GM19239 (cell line): ENCODE measurements around the gene HIRA.
A peak's percentile ranks its signal among the peaks of the same experiment; 100 is the strongest.
"Not testable (repeated sequence)": the region's sequence is repeated elsewhere in the genome, so short reads cannot be mapped to it uniquely, and the experiment has no call there.

Source experiments
- DNase-seq: peaks from one replicate; pipeline ENCODE4 v3.0.0; 2011; ENCODE audit warnings: low spot score; ENCODE audit not compliant: insufficient read length
- FAIRE-seq: peaks from 2 replicates; lab custom pipeline; 2011; peaks lifted over from hg19 to GRCh38; lab: Jason Lieb, UNC

HIRA gene

DNA sequence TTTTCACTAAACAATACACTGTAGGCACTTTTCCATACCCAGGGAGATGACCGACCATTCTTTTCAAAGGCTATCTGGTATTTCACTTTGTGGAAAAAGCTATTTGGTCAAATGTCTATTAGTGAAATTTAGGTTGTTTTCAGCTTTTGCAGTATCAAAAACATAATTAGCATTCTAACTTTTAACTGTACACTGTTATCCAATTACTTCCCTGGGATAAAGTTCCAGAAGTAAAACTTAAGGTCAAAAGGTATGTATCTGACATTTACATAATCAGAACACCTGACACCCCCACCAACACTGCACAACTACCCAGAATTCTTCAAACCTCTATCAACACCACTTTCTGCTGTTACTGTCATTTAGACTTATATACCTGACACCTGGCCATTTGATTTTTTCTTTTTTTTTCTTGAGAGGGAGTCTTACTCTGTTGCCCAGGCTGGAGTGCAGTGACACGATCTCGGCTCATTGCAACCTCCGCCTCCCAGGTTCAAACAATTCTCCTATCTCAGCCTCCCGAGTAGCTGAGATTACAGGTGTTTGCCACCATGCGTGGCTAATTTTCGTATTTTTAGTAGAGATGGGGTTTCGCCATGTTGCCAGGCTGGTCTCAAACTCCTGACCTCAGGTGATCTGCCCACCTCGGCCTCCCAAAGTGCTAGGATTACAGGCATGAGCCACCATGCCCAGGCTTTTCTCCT is 13.9 kb upstream of the HIRA start:
- not testable (repeated sequence) for FAIRE-seq, DNase-seq

- FAIRE-seq (no peak), DNase-seq (no peak)
Measured at GRCh38 chr22:19443544-19444211, 12.1 kb upstream of the HIRA start.

- DNase-seq (no peak), FAIRE-seq (no peak)
Measured at GRCh38 chr22:19442166-19442565, 10.6 kb upstream of the HIRA start.

GRCh38 chr22:19440411-19441195 is 9.1 kb upstream of the HIRA start:
- FAIRE-seq (no peak), DNase-seq (no peak)

GRCh38 chr22:19438298-19438697 is 6.8 kb upstream of the HIRA start:
- FAIRE-seq (no peak), DNase-seq (no peak)

- DNase-seq, FAIRE-seq: not testable (repeated sequence)
Measured at GRCh38 chr22:19436444-19437161, 5.1 kb upstream of the HIRA start.

- DNase-seq: no peak
- no peak for FAIRE-seq
Measured at GRCh38 chr22:19434829-19435580, 3.5 kb upstream of the HIRA start.

DNA sequence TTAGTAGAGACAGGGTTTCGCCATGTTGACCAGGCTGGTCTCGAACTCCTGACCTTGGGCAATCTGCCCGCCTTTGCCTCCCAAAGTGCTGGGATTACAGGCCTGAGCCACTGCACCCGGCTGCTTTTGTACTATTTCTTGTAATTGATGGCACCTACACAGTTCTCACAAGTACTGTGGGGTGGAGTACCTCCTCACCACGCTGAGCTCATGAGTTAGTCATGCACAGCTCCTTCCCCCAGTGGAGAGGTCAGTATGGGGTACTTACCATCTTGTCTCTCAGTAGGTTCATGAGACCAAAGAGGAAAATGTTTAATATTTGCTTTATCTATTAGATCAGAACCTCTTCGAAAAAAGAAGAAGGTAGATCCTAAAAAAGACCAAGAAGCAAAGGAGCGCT is 2.9 kb upstream of the HIRA start:
- DNase-seq: no peak
- no peak for FAIRE-seq

- FAIRE-seq (peak; percentile 92), DNase-seq (peak; percentile 92)
Measured at GRCh38 chr22:19432133-19432851, 759 bp upstream of the HIRA start, which contains the start of gene MRPL40. MRPL40 (plus strand) TSS chr22:19432545; CDS start chr22:19432555, 10 bp downstream.

DNA sequence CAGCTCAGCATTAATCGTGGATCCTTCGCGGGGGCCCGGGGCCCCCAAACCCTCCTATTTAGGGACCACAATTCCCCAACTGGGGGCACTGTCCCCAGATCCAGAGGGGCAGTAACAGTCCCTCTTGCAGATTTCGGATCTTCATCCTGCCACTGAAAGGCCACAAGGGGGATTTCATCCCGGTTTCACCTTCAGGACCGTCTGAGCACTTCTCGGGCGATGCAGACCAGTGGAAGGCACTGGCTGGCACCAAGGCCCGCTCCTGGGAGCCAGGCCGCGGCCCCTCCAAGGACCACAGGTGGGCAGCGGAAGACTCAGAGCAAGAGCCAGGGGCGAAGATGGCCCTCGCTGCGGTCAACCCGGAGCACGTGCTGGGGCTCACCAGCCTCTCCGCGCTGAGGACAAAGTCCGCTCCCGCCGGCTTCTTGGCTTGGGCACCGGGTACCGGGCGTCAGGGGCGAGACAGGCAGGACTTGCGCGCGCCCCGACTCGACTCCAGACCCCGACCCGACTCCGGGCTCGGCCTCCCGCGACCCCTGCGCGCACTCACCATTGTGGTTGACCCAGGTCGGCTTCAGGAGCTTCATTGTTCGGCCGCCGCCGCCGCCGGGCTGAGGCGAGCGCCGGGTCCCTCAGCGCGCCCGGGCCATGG is 517 bp downstream of the HIRA start:
- FAIRE-seq (no peak), DNase-seq (no peak)

- peak; percentile 15 for DNase-seq
- FAIRE-seq: peak; percentile 14
Measured at GRCh38 chr22:19429950-19430889, 1.3 kb downstream of the HIRA start.

GRCh38 chr22:19424186-19424500 is 7.4 kb downstream of the HIRA start:
- DNase-seq (no peak), FAIRE-seq (no peak)

DNA sequence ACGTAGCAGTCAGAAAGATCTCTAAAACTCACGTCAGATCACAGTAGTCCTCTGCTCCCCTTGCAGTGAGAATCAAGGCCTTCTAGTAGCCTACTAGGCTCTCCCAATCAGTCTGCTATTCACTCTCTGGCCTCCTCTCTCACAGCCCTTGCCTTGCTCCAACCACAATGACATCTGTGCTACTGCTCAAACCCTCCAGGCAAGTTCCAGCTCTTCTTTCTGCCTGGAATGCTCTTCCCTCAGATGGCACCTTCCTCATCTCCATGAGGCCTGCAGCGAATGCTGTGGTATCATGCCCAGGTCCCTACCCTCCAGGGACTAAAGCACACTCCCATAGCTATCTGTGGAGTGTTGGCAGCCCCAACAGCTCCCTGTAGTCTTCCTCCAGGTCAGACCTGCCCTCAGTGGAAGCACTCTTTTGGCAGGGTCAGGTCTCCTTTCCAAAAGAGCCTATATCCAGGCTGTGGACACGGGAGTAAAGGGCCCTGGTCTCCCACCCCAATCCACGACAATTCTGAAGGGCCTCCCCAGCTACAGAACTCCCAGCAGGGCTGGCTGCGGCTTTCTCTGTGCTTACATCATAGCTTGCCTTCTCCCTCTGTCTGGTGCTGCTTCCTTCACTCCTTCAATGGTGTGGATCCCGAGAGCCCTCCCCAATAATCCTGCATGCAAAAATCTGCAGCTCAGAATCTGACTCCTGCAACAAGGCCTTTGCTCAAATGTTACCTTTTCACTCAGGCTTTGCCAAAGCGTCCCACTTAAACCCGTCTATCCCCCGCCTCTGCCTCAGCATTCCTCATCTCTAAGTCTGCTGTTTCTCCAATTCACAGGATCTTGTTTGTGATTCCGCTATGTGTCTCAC is 8.9 kb downstream of the HIRA start:
- no peak for FAIRE-seq
- DNase-seq: no peak

GRCh38 chr22:19420321-19420720 is 11.2 kb downstream of the HIRA start:
- DNase-seq (no peak), FAIRE-seq (no peak)

DNA sequence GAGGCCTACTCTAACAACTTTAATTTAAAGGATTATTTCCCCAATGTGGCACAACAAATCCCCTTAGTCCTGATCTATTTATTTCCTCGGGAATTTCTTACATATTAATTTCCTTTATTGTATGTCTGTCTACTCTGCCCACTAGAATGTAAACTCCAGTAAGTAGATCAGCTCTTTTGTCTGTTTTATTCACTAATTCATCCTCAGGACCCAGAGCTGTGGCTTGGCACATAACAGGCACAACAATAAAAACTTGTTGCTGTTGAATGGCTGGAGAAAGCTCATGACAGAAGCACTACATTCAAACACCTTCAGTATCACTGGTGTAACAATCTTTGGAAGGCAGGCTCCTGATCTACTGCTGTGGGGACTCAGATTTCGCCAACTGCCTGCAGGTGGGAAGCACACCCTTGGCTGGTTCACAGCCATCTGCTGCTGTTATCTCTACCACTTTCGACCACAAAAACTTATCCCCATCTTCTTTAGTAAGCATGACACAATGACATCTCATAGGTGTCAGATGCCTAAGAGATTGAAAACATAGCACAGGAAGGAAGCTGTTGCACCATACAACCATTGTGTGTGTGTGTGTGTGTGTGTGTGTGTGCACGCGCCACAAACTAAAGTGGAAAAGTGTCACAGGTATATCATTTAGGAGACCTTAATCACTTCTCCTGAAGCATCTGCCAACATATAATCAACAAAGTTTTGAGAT is 11.9 kb downstream of the HIRA start:
- DNase-seq: peak; percentile 28
- peak; percentile 80 for FAIRE-seq

GRCh38 chr22:19419086-19419463 is 12.5 kb downstream of the HIRA start:
- DNase-seq (no peak), FAIRE-seq (no peak)
